ENCODE data around the gene HM13. TPM values are rescaled to one million over a fixed set of nuclear protein-coding genes. Genes with fewer than 3 reads are reported as not detected.

Gene HM13
- total and polyA plus RNA-seq, 2 of the 13 experiments (the other 11 are each of a cell fraction or from before 2014, with no cell fraction given): 118 to 243 TPM

DNA sequence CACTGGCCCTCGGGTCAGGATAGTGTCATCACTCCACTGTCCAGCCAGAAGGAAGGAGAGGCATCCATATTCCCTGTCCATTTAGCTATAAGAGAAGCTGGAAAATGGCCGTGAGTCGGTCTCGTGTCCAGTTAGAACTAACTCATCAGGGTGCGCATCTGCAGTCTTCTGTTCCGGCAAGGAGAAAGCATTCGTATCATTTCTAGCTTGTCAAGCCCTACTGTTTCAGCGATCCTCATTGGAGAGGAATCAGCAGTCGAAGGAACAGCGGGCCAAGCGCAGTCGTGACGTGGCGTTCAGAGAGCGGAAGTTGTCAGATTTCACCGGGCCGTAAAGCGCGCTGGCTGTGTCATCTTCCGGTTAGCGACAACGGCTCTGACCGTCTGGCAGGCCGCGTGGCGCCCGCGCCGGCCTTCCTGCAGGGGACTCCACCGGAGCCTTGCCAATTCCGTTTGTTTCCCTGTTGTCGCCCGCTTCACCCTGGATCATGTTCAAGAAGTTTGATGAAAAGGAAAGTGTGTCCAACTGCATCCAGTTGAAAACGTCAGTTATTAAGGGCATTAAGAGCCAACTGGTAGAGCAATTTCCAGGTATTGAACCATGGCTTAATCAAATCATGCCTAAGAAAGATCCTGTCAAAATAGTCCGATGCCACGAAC is 32.9 kb downstream of the HM13 start (continued):
- TF ChIP-seq ZMYM2 (CRISPR knock-in tag; IDR thresholded peaks at IDR 0.05): no peak
- TF ChIP-seq PITX1 (CRISPR knock-in tag; IDR thresholded peaks at IDR 0.05): 0 out of 2 replicates have a peak, but pooled peaks have one; percentile 27
- TF ChIP-seq ZNF354B (CRISPR knock-in tag; IDR thresholded peaks at IDR 0.05): no peak
- no peak for TF ChIP-seq ZNF746 (CRISPR knock-in tag; IDR thresholded peaks at IDR 0.05)
- TF ChIP-seq HMGXB3 (CRISPR knock-in tag; IDR thresholded peaks at IDR 0.05; ENCODE audit: borderline replicate concordance): no peak; the same call in 1 of the 2 replicates
- TF ChIP-seq ZNF276 (CRISPR knock-in tag; IDR thresholded peaks at IDR 0.05; ENCODE audit: low read depth): no peak; the same call in 1 of the 2 replicates
- peak; percentile 25; the same call in 1 of the 2 replicates for TF ChIP-seq ZBTB8A (CRISPR knock-in tag; IDR thresholded peaks at IDR 0.05; ENCODE audit: borderline replicate concordance, low read depth)
- no peak for TF ChIP-seq AHR (CRISPR knock-in tag; IDR thresholded peaks at IDR 0.05)
- no peak for TF ChIP-seq MZF1 (CRISPR knock-in tag; IDR thresholded peaks at IDR 0.05; ENCODE audit: borderline replicate concordance)
- no peak for TF ChIP-seq HOMEZ (CRISPR knock-in tag; IDR thresholded peaks at IDR 0.05; ENCODE audit: low read depth)
- TF ChIP-seq NR2F2 (IDR thresholded peaks at IDR 0.05; ENCODE audit: borderline replicate concordance, low read depth): no peak
- no peak for TF ChIP-seq ZNF678 (CRISPR knock-in tag; IDR thresholded peaks at IDR 0.05)
- no peak for TF ChIP-seq PAWR (CRISPR knock-in tag; IDR thresholded peaks at IDR 0.05; ENCODE audit: borderline replicate concordance)
- no peak for TF ChIP-seq ZNF235 (CRISPR knock-in tag; IDR thresholded peaks at IDR 0.05; ENCODE audit: borderline replicate concordance)
- peak; percentile 15; the same call in 1 of the 2 replicates for TF ChIP-seq ZNF362 (CRISPR knock-in tag; IDR thresholded peaks at IDR 0.05; ENCODE audit: borderline replicate concordance)
- peak; percentile 89; the same call in 1 of the 2 replicates for TF ChIP-seq ZNF558 (CRISPR knock-in tag; IDR thresholded peaks at IDR 0.05; ENCODE audit: borderline replicate concordance)
- TF ChIP-seq GATAD2A (CRISPR knock-in tag; IDR thresholded peaks at IDR 0.05): no peak; the same call in 1 of the 2 replicates
- TF ChIP-seq ATF7 (IDR thresholded peaks at IDR 0.05): no peak
- TF ChIP-seq ATF7 (CRISPR knock-in tag; IDR thresholded peaks at IDR 0.05): peak; percentile 78; the same call in 1 of the 2 replicates

All from HepG2 (cell line).